GM12892 (cell line): Measurements from ENCODE around the gene FGF2.
"Not testable (repeated sequence)": the region's sequence is repeated elsewhere in the genome, so short reads cannot be mapped to it uniquely, and the experiment has no call there.

ENCODE experiments used
- DNase-seq: peaks from one replicate; pipeline ENCODE4 v3.0.0; 2011; ENCODE audit not compliant: insufficient read length
- FAIRE-seq: peaks from 2 replicates; lab custom pipeline; 2011; peaks lifted over from hg19 to GRCh38; lab: Jason Lieb, UNC
- POLR2A ChIP-seq: IDR thresholded peaks from 2 replicates; pipeline ENCODE4 v1.6.1; 2011; ENCODE audit warnings: low read depth, low read length, control low read depth
- POLR2AphosphoS5 ChIP-seq: IDR thresholded peaks from 2 replicates; pipeline ENCODE4 v1.6.1; 2011; ENCODE audit warnings: low read depth, low read length, control low read depth
- TAF1 ChIP-seq: IDR thresholded peaks from 2 replicates; pipeline ENCODE4 v1.6.1; 2011; ENCODE audit warnings: low read depth, mild to moderate bottlenecking, control low read depth, low read length, borderline replicate concordance

The FGF2 gene

GRCh38 chr4:122922877-122923511 lies 96.4 kb downstream of the FGF2 start:
- peak; percentile 90 for FAIRE-seq
- peak; percentile 32; the same call in 1 of the 2 replicates for TF ChIP-seq TAF1
- TF ChIP-seq POLR2AphosphoS5 = 0 out of 2 replicates have a peak, but pooled peaks have one; percentile 33
- TF ChIP-seq POLR2A = peak; percentile 63
- DNase-seq = peak; percentile 56

- DNase-seq (no peak), FAIRE-seq (no peak)
- no peak for TF ChIP-seq POLR2A
- TF ChIP-seq POLR2AphosphoS5 = no peak
- no peak for TF ChIP-seq TAF1
These were observed 102.3 kb downstream of the FGF2 start for GRCh38 chr4:122928930-122929329.

DNA sequence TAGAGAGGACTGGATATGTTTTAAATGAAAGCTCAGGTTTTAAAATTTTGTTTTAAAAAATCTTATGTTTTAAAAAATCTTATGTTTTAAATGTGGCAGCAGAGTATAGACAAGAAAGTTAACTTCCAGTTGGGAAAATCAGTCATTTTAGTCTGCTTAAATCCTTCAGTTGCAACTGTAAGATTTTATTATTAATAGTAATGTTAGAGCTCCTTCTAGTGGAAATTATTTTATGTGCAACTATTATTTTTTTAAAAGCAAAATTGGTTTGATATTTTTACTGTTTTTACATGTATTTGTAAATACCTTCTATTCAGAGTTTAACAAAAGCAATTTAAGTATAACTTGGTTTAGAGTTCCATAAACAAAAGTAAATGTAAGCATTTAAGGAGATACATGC lies 104.2 kb downstream of the FGF2 start:
- no peak for TF ChIP-seq TAF1
- no peak for TF ChIP-seq POLR2A
- no peak for TF ChIP-seq POLR2AphosphoS5
- no peak for DNase-seq
- no peak for FAIRE-seq

GRCh38 chr4:122932763-122933162 lies 106.1 kb downstream of the FGF2 start:
- TF ChIP-seq POLR2A = no peak
- DNase-seq (no peak), FAIRE-seq (no peak)

GRCh38 chr4:122945136-122945535 lies 118.5 kb downstream of the FGF2 start:
- not testable (repeated sequence) for DNase-seq, FAIRE-seq

- TF ChIP-seq TAF1 = no peak
- TF ChIP-seq POLR2AphosphoS5 = no peak
- TF ChIP-seq POLR2A = no peak
- FAIRE-seq = peak; percentile 38
- no peak for DNase-seq
These were observed 119.5 kb downstream of the FGF2 start for GRCh38 chr4:122946142-122946541.
